Stomach (tissue), 4 donors: ENCODE measurements around the gene RAC3.

Experiments
- EP300 ChIP-seq: sonication (generic); formaldehyde crosslinking; IDR thresholded peaks from one replicate; pipeline ENCODE4 v1.6.1; 2017; ENCODE audit warnings: antibody characterized with exemption
- POLR2A ChIP-seq, 4 donors: fragments of 450-650 bp; IDR thresholded peaks; one replicate each; pipeline ENCODE4 v1.6.1; 2016; ENCODE audit warnings: antibody characterized with exemption in 4 of 4, control low read depth in 2 of 4, mild to moderate bottlenecking in 1 of 4, moderate library complexity in 1 of 4
- POLR2AphosphoS5 ChIP-seq, 3 donors: sonication (generic); formaldehyde crosslinking; IDR thresholded peaks; one replicate each; pipeline ENCODE4 v1.6.1; 2016; ENCODE audit warnings: antibody characterized with exemption in 3 of 3
- TF ChIP-seq, protein P1 (sequence below), 7 experiments: fragments of 450-650 bp in 4 of 7; fragments of 200-600 bp in 3 of 7; sonication (generic) in 3 of 7; IDR thresholded peaks; one replicate each; pipeline ENCODE4 v1.5.1; 2016 to 2019; ENCODE audit warnings: antibody characterized with exemption in 7 of 7, control low read depth in 2 of 7, mild to moderate bottlenecking in 1 of 7

DNA sequence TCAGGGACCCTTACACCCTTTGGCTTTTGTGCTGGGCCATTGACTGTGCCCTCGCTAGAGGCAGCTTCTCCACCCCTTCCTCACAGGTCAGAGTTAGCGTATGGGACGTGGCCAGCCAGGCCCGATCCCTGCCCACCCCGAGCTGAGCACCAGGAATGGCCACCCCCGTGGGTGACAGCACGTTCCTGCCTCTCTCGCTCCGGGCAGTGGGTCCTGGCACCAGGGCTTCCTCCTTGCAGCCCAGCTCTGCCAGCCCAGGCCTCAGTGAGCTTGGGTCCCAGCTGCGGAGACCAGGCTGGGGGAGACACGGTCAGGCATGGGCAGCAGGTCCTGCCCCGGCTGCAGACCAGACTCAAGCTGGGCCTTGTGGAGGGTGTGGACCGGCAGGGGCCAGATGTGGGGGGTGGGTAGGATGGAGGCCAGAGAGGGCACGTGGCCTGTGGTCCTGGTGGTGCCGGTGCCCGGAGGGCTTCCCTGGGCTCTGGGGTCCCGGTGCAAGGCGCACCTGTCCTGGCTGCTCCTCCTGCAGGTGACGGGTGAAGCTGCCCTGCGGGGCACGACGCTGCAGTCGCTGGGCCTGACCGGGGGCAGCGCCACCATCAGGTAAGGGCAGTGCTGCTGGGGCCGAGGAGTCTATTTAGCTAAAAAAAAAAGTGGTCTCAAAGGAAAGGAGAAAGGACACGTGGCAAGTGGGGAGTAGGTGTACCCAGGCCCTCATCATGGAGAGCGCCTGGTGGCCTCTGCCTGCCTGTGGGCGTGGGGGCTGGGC lies 35.8 kb upstream of the RAC3 start:
- TF ChIP-seq, protein P1, sequence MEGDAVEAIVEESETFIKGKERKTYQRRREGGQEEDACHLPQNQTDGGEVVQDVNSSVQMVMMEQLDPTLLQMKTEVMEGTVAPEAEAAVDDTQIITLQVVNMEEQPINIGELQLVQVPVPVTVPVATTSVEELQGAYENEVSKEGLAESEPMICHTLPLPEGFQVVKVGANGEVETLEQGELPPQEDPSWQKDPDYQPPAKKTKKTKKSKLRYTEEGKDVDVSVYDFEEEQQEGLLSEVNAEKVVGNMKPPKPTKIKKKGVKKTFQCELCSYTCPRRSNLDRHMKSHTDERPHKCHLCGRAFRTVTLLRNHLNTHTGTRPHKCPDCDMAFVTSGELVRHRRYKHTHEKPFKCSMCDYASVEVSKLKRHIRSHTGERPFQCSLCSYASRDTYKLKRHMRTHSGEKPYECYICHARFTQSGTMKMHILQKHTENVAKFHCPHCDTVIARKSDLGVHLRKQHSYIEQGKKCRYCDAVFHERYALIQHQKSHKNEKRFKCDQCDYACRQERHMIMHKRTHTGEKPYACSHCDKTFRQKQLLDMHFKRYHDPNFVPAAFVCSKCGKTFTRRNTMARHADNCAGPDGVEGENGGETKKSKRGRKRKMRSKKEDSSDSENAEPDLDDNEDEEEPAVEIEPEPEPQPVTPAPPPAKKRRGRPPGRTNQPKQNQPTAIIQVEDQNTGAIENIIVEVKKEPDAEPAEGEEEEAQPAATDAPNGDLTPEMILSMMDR (IDR thresholded peaks at IDR 0.05) = no peak
- TF ChIP-seq EP300 (no peak), POLR2AphosphoS5 (IDR thresholded peaks at IDR 0.05) (no peak), POLR2A (IDR thresholded peaks at IDR 0.05) (no peak)
